GM23248 (cell line): ENCODE measurements around the gene DPYSL5.

Experiments
- EZH2 ChIP-seq: fragments of 200-600 bp; sonication (generic); IDR thresholded peaks from 2 replicates; pipeline ENCODE4 v1.6.1; 2018; ENCODE audit warnings: antibody characterized with exemption, mild to moderate bottlenecking; ENCODE audit not compliant: insufficient read depth, poor library complexity, severe bottlenecking
- EZH2phosphoT487 ChIP-seq: fragments of 200-600 bp; sonication (generic); IDR thresholded peaks from 2 replicates; pipeline ENCODE4 v1.6.1; 2018; ENCODE audit warnings: antibody characterized with exemption, moderate library complexity, mild to moderate bottlenecking, low read depth; ENCODE audit not compliant: insufficient read depth

- TF ChIP-seq EZH2phosphoT487 (0 out of 2 replicates have a peak, but pooled peaks have one; percentile 61), EZH2 (peak; percentile 98)
These were observed 651 bp upstream of the DPYSL5 start for GRCh38 chr2:26847307-26847654.
